ENCODE data around the gene SBF1. TPM values are rescaled to one million over a fixed set of nuclear protein-coding genes. Genes with fewer than 3 reads are reported as not detected.
"Not testable (repeated sequence)": the region's sequence is repeated elsewhere in the genome, so short reads cannot be mapped to it uniquely, and the experiment has no call there.

SBF1 gene
- total RNA-seq, 2 experiments from 2014 or later, result 220 to 227 TPM

DNA sequence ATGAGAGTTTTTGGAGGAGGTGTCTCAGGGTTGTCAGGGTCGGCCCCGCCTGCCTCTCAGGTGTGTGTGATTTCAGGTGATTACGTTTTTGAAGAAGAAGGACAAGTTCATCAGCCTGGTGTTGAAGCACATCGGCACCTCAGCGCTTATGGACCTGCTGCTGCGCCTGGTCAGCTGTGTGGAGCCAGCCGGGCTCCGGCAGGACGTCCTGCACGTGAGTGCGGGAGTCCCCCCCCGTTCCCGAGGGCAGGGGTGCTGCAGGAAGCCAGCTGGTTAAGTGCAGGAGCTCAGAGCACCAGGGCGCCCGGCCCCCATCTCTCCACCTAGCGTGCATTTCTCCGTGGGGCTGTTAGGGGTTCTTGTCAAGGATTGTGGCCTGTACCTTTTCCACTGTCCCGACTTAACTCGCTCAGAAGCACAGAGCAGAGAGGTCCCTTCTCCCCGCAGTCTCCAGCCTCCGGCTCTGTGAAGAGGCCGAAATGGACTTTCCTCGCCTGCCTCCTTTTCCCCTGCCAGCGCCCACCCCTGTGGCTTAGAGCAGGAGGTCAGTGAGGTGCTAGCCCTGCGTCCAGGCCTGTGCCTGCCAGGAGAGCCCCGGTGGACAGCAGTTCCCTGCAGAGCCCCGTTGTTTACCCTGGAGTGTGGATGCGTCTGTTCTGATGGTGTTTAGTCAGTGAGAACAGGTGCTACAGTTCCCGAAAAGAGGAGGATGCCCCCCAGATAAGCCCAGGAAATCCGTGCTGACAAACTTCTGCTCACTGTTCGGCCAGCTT lies 60.2 kb downstream of the SBF1 start:
- no peak for TF ChIP-seq CTCF (IDR thresholded peaks at IDR 0.05)
- peaks cover 56% of the 10 kb centered on the region for H3K36me3 ChIP-seq (ENCODE audit: insufficient read depth, low read length)
- ATAC-seq (ENCODE audit: poor library complexity) (no peak), DNase-seq (no peak)
- H3K4me3 ChIP-seq (ENCODE audit: low read length), result no peak overlapping the region
- no peak overlapping the region for H3K27ac ChIP-seq (ENCODE audit: low read depth in 1 of 2, low read length in 2 of 2)
- Mint-ChIP-seq H3K9me3 (no peaks in the 10 kb centered on the region), H3K27ac (no peak overlapping the region), H3K36me3 (ENCODE audit: low read depth) (peaks cover 71% of the 10 kb centered on the region), H3K4me3 (no peak overlapping the region), H3K27me3 (no peaks in the 10 kb centered on the region), H3K4me1 (ENCODE audit: low read depth) (no peaks in the 10 kb centered on the region)
- H3K9me3 ChIP-seq (ENCODE audit: control insufficient read depth in 1 of 2, insufficient read depth in 1 of 2, low read length in 2 of 2), result no peaks in the 10 kb centered on the region
- no peaks in the 10 kb centered on the region for H3K27me3 ChIP-seq (ENCODE audit: control insufficient read depth in 1 of 2, insufficient read depth in 2 of 2, low read length in 2 of 2)
- ChIA-PET CTCF (interaction anchor here (1.1 kb wide), 1 partner anchor 84 kb away, joined by 3 read pairs; no protein-coding TSS in a partner anchor), POLR2A (no interaction called here)
- intact Hi-C loops (cut with DNase I, micrococcal nuclease), result no loop called here
- no peaks in the 10 kb centered on the region for H3K4me1 ChIP-seq (ENCODE audit: insufficient read depth, low read length)

- H3K27ac Mint-ChIP-seq; H3K27me3 Mint-ChIP-seq; DNase-seq; ATAC-seq (ENCODE audit: poor library complexity); H3K4me3 Mint-ChIP-seq; H3K9me3 ChIP-seq (ENCODE audit: control insufficient read depth in 1 of 2, insufficient read depth in 1 of 2, low read length in 2 of 2); H3K9me3 Mint-ChIP-seq; H3K27me3 ChIP-seq (ENCODE audit: control insufficient read depth in 1 of 2, insufficient read depth in 2 of 2, low read length in 2 of 2); H3K4me1 ChIP-seq (ENCODE audit: insufficient read depth, low read length); H3K4me1 Mint-ChIP-seq (ENCODE audit: low read depth); H3K27ac ChIP-seq (ENCODE audit: low read depth in 1 of 2, low read length in 2 of 2); CTCF ChIA-PET; intact Hi-C loops (cut with DNase I, micrococcal nuclease); H3K4me3 ChIP-seq (ENCODE audit: low read length); POLR2A ChIA-PET: not testable (repeated sequence)
- H3K36me3 ChIP-seq (ENCODE audit: insufficient read depth, low read length), result peaks cover 20% of the 10 kb centered on the region
- H3K36me3 Mint-ChIP-seq (ENCODE audit: low read depth), result peaks cover 55% of the 10 kb centered on the region
Observed at GRCh38 chr22:50408954-50409353, 65.9 kb downstream of the SBF1 start.

GRCh38 chr22:50408311-50408710 lies 66.5 kb downstream of the SBF1 start:
- intact Hi-C loops (cut with DNase I, micrococcal nuclease), result no loop called here
- ChIA-PET POLR2A (no interaction called here), CTCF (no interaction called here)
- Histone ChIP-seq H3K4me1 (ENCODE audit: insufficient read depth, low read length) (peaks cover 6% of the 10 kb centered on the region), H3K9me3 (ENCODE audit: control insufficient read depth in 1 of 2, insufficient read depth in 1 of 2, low read length in 2 of 2) (no peaks in the 10 kb centered on the region), H3K36me3 (ENCODE audit: insufficient read depth, low read length) (peaks cover 18% of the 10 kb centered on the region), H3K27ac (ENCODE audit: low read depth in 1 of 2, low read length in 2 of 2) (no peak overlapping the region), H3K27me3 (ENCODE audit: control insufficient read depth in 1 of 2, insufficient read depth in 2 of 2, low read length in 2 of 2) (no peaks in the 10 kb centered on the region), H3K4me3 (ENCODE audit: low read length) (no peak overlapping the region)
- ATAC-seq (ENCODE audit: poor library complexity), result no peak
- no peak overlapping the region for H3K4me3 Mint-ChIP-seq
- DNase-seq, result no peak
- no peaks in the 10 kb centered on the region for H3K9me3 Mint-ChIP-seq
- H3K27me3 Mint-ChIP-seq, result no peaks in the 10 kb centered on the region
- peaks cover 49% of the 10 kb centered on the region for H3K36me3 Mint-ChIP-seq (ENCODE audit: low read depth)
- TF ChIP-seq CTCF (IDR thresholded peaks at IDR 0.05), result no peak
- H3K4me1 Mint-ChIP-seq (ENCODE audit: low read depth), result peaks cover 4% of the 10 kb centered on the region
- H3K27ac Mint-ChIP-seq, result no peak overlapping the region
